Measurements from ENCODE around the gene PJVK.

DNA sequence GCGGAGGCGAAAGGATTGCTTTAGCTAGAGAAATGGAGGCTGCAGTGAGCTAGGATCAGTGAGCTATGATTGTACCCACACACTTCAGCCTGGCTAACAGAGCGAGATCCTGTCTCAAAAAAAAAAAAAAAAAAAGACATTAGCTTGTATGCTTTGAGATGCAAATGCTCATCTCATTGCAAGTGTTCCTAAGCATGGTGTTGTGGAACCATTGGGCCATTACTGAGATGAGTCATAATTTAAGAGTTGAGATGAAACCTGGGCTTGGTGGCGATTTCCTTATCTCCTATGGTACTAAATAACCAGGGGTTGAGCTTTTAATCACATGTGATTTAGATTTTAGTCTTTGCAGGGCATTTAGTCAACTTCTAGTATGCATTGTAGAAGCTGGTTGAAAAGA, 31.3 kb downstream of the PJVK start:
- TF ChIP-seq, protein P1, sequence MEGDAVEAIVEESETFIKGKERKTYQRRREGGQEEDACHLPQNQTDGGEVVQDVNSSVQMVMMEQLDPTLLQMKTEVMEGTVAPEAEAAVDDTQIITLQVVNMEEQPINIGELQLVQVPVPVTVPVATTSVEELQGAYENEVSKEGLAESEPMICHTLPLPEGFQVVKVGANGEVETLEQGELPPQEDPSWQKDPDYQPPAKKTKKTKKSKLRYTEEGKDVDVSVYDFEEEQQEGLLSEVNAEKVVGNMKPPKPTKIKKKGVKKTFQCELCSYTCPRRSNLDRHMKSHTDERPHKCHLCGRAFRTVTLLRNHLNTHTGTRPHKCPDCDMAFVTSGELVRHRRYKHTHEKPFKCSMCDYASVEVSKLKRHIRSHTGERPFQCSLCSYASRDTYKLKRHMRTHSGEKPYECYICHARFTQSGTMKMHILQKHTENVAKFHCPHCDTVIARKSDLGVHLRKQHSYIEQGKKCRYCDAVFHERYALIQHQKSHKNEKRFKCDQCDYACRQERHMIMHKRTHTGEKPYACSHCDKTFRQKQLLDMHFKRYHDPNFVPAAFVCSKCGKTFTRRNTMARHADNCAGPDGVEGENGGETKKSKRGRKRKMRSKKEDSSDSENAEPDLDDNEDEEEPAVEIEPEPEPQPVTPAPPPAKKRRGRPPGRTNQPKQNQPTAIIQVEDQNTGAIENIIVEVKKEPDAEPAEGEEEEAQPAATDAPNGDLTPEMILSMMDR (optimal IDR thresholded peaks at IDR 0.05 in 1 of 3, IDR thresholded peaks at IDR 0.05 in 1 of 3, conservative IDR thresholded peaks at IDR 0.05 in 1 of 3; ENCODE audit: extremely low read depth in 1 of 3, insufficient read depth in 2 of 3, low read length in 3 of 3): no peak
- no peak for TF ChIP-seq EZH2 (IDR thresholded peaks at IDR 0.05; ENCODE audit: low read length)

Measured in keratinocyte (primary cell).